HepG2 (cell line): ENCODE results near the gene ZNF625. TPM values are rescaled to one million over a fixed set of nuclear protein-coding genes. Genes with fewer than 3 reads are reported as not detected.
A peak's percentile ranks its signal among the peaks of the same experiment; 100 is the strongest.

Experiments
- AKAP8 ChIP-seq: sonication (generic); formaldehyde crosslinking; IDR thresholded peaks from 2 replicates; pipeline ENCODE4 v1.5.1; 2020; ENCODE audit warnings: mild to moderate bottlenecking, missing genetic modification reagents
- CHD2 ChIP-seq: IDR thresholded peaks from 2 replicates; pipeline ENCODE4 v1.6.1; 2011; ENCODE audit warnings: low read depth, low read length, improper control_type of control experiment
- E2F1 ChIP-seq: sonication (generic); formaldehyde crosslinking; IDR thresholded peaks from 2 replicates; pipeline ENCODE4 v1.5.0; 2020; ENCODE audit warnings: missing genetic modification reagents
- GABPB1 ChIP-seq: IDR thresholded peaks from 2 replicates; pipeline ENCODE4 v1.6.1; 2016; ENCODE audit warnings: mild to moderate bottlenecking, missing genetic modification reagents, moderate library complexity, missing compliant biosample characterization
- GLI4 ChIP-seq: sonication (generic); formaldehyde crosslinking; IDR thresholded peaks from 2 replicates; pipeline ENCODE4 v1.5.1; 2020; ENCODE audit warnings: missing genetic modification reagents, mild to moderate bottlenecking, moderate library complexity, borderline replicate concordance
- HDAC1 ChIP-seq: sonication (generic); formaldehyde crosslinking; IDR thresholded peaks from 2 replicates; pipeline ENCODE4 v1.5.1; 2020; ENCODE audit warnings: mild to moderate bottlenecking, missing genetic modification reagents
- HNF4A ChIP-seq: sonication (generic); formaldehyde crosslinking; IDR thresholded peaks from 2 replicates; pipeline ENCODE4 v1.4.0; 2020; ENCODE audit warnings: missing genetic modification reagents
- KAT8 ChIP-seq: IDR thresholded peaks from 2 replicates; pipeline ENCODE4 v1.6.1; 2016; ENCODE audit warnings: missing genetic modification reagents, missing compliant biosample characterization
- KMT2A ChIP-seq: sonication (generic); formaldehyde crosslinking; IDR thresholded peaks from 2 replicates; pipeline ENCODE4 v1.4.0; 2020; ENCODE audit warnings: missing genetic modification reagents
- MIER3 ChIP-seq: IDR thresholded peaks from 2 replicates; pipeline ENCODE4 v1.6.1; 2016; ENCODE audit warnings: missing compliant biosample characterization, borderline replicate concordance
- NFKB2 ChIP-seq: sonication (generic); formaldehyde crosslinking; IDR thresholded peaks from 2 replicates; pipeline ENCODE4 v1.4.0; 2020; ENCODE audit warnings: missing genetic modification reagents, borderline replicate concordance
- NFYC ChIP-seq: IDR thresholded peaks from 2 replicates; pipeline ENCODE4 v1.6.1; 2016; ENCODE audit warnings: missing genetic modification reagents, missing compliant biosample characterization
- POLR2AphosphoS5 ChIP-seq: IDR thresholded peaks from 2 replicates; pipeline ENCODE4 v1.6.1; 2012; ENCODE audit warnings: low read depth, low read length
- RARA ChIP-seq: IDR thresholded peaks from 2 replicates; pipeline ENCODE4 v1.6.1; 2016; ENCODE audit warnings: missing genetic modification reagents, missing compliant biosample characterization
- RBFOX2 ChIP-seq: fragments of 200-400 bp; formaldehyde crosslinking; IDR thresholded peaks from 2 replicates; pipeline ENCODE4 v1.6.1; 2017; ENCODE audit warnings: low read depth, mild to moderate bottlenecking, low read length
- TBX2 ChIP-seq: sonication (generic); formaldehyde crosslinking; IDR thresholded peaks from 2 replicates; pipeline ENCODE4 v1.5.0; 2020; ENCODE audit warnings: missing genetic modification reagents, mild to moderate bottlenecking, borderline replicate concordance
- ZNF136 ChIP-seq: sonication (generic); formaldehyde crosslinking; IDR thresholded peaks from 2 replicates; pipeline ENCODE4 v1.8.1; 2022; ENCODE audit warnings: low read depth, mild to moderate bottlenecking, moderate library complexity, missing genetic modification reagents
- ZNF180 ChIP-seq: sonication (generic); formaldehyde crosslinking; IDR thresholded peaks from 2 replicates; pipeline ENCODE4 v1.4.0; 2020; ENCODE audit warnings: low read depth, missing genetic modification reagents, borderline replicate concordance
- ZNF292 ChIP-seq: sonication (generic); formaldehyde crosslinking; IDR thresholded peaks from 2 replicates; pipeline ENCODE4 v1.8.1; 2022; ENCODE audit warnings: mild to moderate bottlenecking, low read depth, missing genetic modification reagents, borderline replicate concordance
- polyA plus RNA-seq, 8 experiments: library from polyadenylated mRNA; depleted of rRNA in 3 of 8; stranded (reverse) in 7 of 8; unstranded in 1 of 8; fragments of >200 nt; fragmentation: Illumina TruSeq in 4 of 8; extraction: Trizol in 4 of 8; gene quantifications; 2 replicates each; pipeline versions ENCODE4 v1.2.1 to v1.2.3, GENCODE V29; 2011 to 2016; ENCODE audit warnings: low read depth in 4 of 8, missing spikeins in 1 of 8, mixed read lengths in 1 of 8; ENCODE audit not compliant: insufficient read depth in 1 of 8
- total RNA-seq, 5 experiments: library from RNA; depleted of rRNA; stranded (reverse); fragments of >200 nt; fragmentation: Illumina TruSeq; extraction: Trizol; gene quantifications; 2 replicates each; pipeline ENCODE4 v1.2.3, GENCODE V29; 2016; ENCODE audit warnings: low read depth in 1 of 5
- TF ChIP-seq, protein P1 (sequence below): sonication (generic); formaldehyde crosslinking; IDR thresholded peaks from 2 replicates; pipeline ENCODE4 v1.4.0; 2020; ENCODE audit warnings: missing genetic modification reagents, mild to moderate bottlenecking, borderline replicate concordance
- TF ChIP-seq, protein P2 (sequence below): sonication (generic); formaldehyde crosslinking; IDR thresholded peaks from 2 replicates; pipeline ENCODE4 v1.5.0; 2020; ENCODE audit warnings: missing genetic modification reagents
- TF ChIP-seq, protein P3 (sequence below): IDR thresholded peaks from 2 replicates; pipeline ENCODE4 v1.6.1; 2016; ENCODE audit warnings: missing biosample characterization, missing genetic modification reagents, low read depth
- TF ChIP-seq, protein P4 (sequence below): sonication (generic); formaldehyde crosslinking; IDR thresholded peaks from 2 replicates; pipeline ENCODE4 v1.9.0; 2022; ENCODE audit warnings: missing genetic modification reagents, mild to moderate bottlenecking, borderline replicate concordance

The ZNF625 gene
- total and polyA plus RNA-seq, 2 of the 13 experiments (the other 11 are each of a cell fraction or from before 2014, with no cell fraction given), result 1.7 to 12.2 TPM

- TF ChIP-seq, protein P1, sequence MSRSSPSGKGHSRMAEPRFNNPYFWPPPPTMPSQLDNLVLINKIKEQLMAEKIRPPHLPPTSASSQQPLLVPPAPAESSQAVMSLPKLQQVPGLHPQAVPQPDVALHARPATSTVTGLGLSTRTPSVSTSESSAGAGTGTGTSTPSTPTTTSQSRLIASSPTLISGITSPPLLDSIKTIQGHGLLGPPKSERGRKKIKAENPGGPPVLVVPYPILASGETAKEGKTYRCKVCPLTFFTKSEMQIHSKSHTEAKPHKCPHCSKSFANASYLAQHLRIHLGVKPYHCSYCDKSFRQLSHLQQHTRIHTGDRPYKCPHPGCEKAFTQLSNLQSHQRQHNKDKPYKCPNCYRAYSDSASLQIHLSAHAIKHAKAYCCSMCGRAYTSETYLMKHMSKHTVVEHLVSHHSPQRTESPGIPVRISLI, result no peak
- TF ChIP-seq MIER3 (CRISPR knock-in tag), result peak; percentile 60; the same call in 1 of the 2 replicates
- no peak for TF ChIP-seq AKAP8 (CRISPR knock-in tag)
- peak; percentile 80 for TF ChIP-seq RBFOX2
- TF ChIP-seq ZNF136 (CRISPR knock-in tag), result 0 out of 2 replicates have a peak, but pooled peaks have one; percentile 66
- peak; percentile 93; the same call in 1 of the 2 replicates for TF ChIP-seq NFKB2 (CRISPR knock-in tag)
- TF ChIP-seq, protein P2, sequence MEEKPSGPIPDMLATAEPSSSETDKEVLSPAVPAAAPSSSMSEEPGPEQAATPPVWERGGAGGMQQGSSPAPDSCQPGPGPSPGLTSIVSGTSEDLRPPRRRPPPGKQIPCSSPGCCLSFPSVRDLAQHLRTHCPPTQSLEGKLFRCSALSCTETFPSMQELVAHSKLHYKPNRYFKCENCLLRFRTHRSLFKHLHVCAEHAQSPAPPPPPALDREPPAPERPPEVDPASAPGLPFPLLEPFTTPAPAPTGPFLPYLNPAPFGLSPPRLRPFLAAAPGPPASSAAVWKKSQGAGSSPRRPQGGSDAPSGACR (CRISPR knock-in tag), result peak; percentile 22; the same call in 1 of the 2 replicates
- peak; percentile 87 for TF ChIP-seq GABPB1 (CRISPR knock-in tag)
- peak; percentile 87 for TF ChIP-seq KAT8 (CRISPR knock-in tag)
- peak; percentile 56; the same call in 1 of the 2 replicates for TF ChIP-seq GLI4 (CRISPR knock-in tag)
- peak; percentile 97 for TF ChIP-seq KMT2A (CRISPR knock-in tag)
- peak; percentile 82 for TF ChIP-seq TBX2 (CRISPR knock-in tag)
- no peak; the same call in 1 of the 2 replicates for TF ChIP-seq RARA (CRISPR knock-in tag)
- TF ChIP-seq POLR2AphosphoS5, result peak; percentile 86
- TF ChIP-seq NFYC (CRISPR knock-in tag), result peak; percentile 82
- TF ChIP-seq, protein P3, sequence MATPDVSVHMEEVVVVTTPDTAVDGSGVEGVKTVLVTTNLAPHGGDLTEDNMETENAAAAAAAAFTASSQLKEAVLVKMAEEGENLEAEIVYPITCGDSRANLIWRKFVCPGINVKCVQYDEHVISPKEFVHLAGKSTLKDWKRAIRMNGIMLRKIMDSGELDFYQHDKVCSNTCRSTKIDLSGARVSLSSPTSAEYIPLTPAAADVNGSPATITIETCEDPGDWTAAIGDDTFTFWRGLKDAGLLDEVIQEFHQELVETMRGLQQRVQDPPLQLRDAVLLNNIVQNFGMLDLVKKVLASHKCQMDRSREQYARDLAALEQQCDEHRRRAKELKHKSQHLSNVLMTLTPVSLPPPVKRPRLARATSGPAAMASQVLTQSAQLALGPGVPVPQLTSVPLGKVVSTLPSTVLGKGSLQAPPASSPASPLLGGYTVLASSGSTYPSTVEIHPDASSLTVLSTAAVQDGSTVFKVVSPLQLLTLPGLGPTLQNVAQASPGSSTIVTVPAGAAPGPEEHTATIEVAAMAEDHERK (CRISPR knock-in tag), result 0 out of 2 replicates have a peak, but pooled peaks have one; percentile 67
- no peak for TF ChIP-seq HNF4A (CRISPR knock-in tag)
- peak; percentile 96 for TF ChIP-seq CHD2
- no peak; the same call in 1 of the 2 replicates for TF ChIP-seq E2F1 (CRISPR knock-in tag)
- TF ChIP-seq HDAC1 (CRISPR knock-in tag), result peak; percentile 81
- no peak for TF ChIP-seq ZNF180
- 0 out of 2 replicates have a peak, but pooled peaks have one; percentile 28 for TF ChIP-seq ZNF292 (CRISPR knock-in tag)
- TF ChIP-seq, protein P4, sequence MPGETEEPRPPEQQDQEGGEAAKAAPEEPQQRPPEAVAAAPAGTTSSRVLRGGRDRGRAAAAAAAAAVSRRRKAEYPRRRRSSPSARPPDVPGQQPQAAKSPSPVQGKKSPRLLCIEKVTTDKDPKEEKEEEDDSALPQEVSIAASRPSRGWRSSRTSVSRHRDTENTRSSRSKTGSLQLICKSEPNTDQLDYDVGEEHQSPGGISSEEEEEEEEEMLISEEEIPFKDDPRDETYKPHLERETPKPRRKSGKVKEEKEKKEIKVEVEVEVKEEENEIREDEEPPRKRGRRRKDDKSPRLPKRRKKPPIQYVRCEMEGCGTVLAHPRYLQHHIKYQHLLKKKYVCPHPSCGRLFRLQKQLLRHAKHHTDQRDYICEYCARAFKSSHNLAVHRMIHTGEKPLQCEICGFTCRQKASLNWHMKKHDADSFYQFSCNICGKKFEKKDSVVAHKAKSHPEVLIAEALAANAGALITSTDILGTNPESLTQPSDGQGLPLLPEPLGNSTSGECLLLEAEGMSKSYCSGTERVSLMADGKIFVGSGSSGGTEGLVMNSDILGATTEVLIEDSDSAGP, result peak; percentile 78; the same call in 1 of the 2 replicates
These were observed 6.6 kb upstream of the ZNF625 start, which contains the start of gene ZNF136 (continued) for GRCh38 chr19:12162882-12163806.
